ENCODE data around the gene ARAP3.

The ARAP3 gene

DNA sequence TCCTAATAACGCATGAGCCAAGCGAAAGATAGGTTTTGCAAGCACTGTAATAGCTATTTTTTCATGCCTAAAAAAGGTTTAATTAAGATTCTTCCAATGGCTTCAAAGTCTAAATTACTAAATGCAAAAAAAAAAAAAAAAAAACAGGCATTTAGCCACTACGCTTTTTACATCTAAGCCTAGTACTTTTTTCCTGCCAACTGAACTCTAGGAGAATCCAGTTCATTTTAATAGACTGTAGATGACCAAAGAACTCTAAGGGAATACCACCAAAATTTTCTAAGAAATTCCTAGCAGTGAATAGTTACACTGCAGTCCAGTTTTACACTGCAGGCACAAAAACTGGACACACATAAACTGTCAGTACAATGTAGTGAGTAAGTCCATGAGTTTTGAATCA lies 73.0 kb downstream of the ARAP3 start:
- DNase-seq: no peak

DNA sequence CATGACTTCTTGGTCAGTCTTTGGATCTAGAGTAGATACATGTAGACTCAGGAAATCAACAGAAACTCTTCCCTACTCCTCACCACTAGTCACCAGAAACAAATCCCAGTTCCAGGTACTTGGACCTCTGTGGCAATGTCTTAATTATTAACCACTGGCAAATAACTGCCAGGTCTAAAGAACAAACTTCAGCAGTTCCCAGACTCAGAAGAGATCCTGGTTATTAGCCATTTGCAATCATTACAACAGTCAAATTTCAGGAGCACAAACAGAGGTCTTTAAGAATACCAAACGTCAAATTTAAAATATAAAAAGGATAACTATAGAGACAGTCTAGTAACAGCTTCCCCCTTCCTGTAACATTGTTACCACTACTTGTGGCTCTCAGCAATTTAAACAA lies 73.5 kb downstream of the ARAP3 start:
- DNase-seq: no peak

DNA sequence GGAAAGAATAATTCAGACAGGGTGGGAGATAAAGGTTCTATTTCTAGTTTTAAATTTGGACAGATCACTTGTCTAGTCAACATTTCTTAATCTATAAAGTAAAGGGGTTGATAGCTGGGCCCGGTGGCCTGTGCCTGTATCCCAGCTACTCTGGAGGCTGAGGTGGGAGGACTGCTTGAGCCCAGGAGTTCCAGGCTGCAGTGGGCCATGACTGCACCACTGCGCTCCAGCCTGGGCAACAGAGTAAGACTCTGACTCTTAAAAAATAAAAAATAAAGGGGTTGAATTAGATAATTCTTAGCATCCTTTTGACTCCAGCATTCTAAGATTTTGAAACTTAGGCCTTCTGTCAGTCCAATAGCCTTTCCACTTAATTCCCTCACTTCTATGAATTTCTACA lies 74.0 kb downstream of the ARAP3 start:
- DNase-seq: no peak

- peak; percentile 93 for DNase-seq
Measured at GRCh38 chr5:141605523-141606277, 76.3 kb downstream of the ARAP3 start.

GRCh38 chr5:141603923-141604717 lies 77.9 kb downstream of the ARAP3 start:
- DNase-seq: peak; percentile 99
